HG03460 (cell line): ENCODE data around the gene REV3L.
"Not testable (repeated sequence)": the region's sequence is repeated elsewhere in the genome, so short reads cannot be mapped to it uniquely, and the experiment has no call there.

Experiments used
- ATAC-seq: cut with Tn5 transposase; IDR thresholded peaks from one replicate; pipeline ENCODE4 v1.9.1; 2021; ENCODE audit not compliant: unreplicated experiment

The REV3L gene

GRCh38 chr6:111379831-111380230 lies 103.2 kb downstream of the REV3L start:
- ATAC-seq = no peak

GRCh38 chr6:111379302-111379701 lies 103.7 kb downstream of the REV3L start:
- no peak for ATAC-seq

- ATAC-seq = no peak
These were observed 105.4 kb downstream of the REV3L start for GRCh38 chr6:111377558-111378120.

- peak; percentile 58 for ATAC-seq
These were observed 115.5 kb downstream of the REV3L start for GRCh38 chr6:111367393-111368088.

- no peak for ATAC-seq
These were observed 121.4 kb downstream of the REV3L start for GRCh38 chr6:111361648-111362047.

GRCh38 chr6:111358454-111358853 lies 124.6 kb downstream of the REV3L start:
- no peak for ATAC-seq

GRCh38 chr6:111357705-111358104 lies 125.3 kb downstream of the REV3L start:
- no peak for ATAC-seq

- no peak for ATAC-seq
These were observed 126.5 kb downstream of the REV3L start for GRCh38 chr6:111356551-111356950.

GRCh38 chr6:111354758-111355555 lies 128.1 kb downstream of the REV3L start:
- no peak for ATAC-seq

- no peak for ATAC-seq
These were observed 129.0 kb downstream of the REV3L start for GRCh38 chr6:111353912-111354462.

- ATAC-seq = no peak
These were observed 135.4 kb downstream of the REV3L start for GRCh38 chr6:111347589-111347988.

GRCh38 chr6:111342913-111343312 lies 140.1 kb downstream of the REV3L start:
- ATAC-seq = no peak

GRCh38 chr6:111339294-111339693 lies 143.7 kb downstream of the REV3L start:
- peak; percentile 11 for ATAC-seq

GRCh38 chr6:111338843-111339242 lies 144.2 kb downstream of the REV3L start:
- ATAC-seq = peak; percentile 100

- no peak for ATAC-seq
These were observed 145.2 kb downstream of the REV3L start for GRCh38 chr6:111337829-111338236.

- peak; percentile 81 for ATAC-seq
These were observed 153.0 kb downstream of the REV3L start for GRCh38 chr6:111329882-111330633.

- ATAC-seq = no peak
These were observed 156.5 kb downstream of the REV3L start for GRCh38 chr6:111326563-111326962.

- no peak for ATAC-seq
These were observed 160.9 kb downstream of the REV3L start for GRCh38 chr6:111322145-111322544.

- not testable (repeated sequence) for ATAC-seq
These were observed 175.1 kb downstream of the REV3L start for GRCh38 chr6:111307950-111308349.

- ATAC-seq = no peak
These were observed 175.7 kb downstream of the REV3L start for GRCh38 chr6:111307275-111307858.
